ENCODE results near the gene DDX4. TPM values are rescaled to one million over a fixed set of nuclear protein-coding genes. Genes with fewer than 3 reads are reported as not detected.

DDX4 gene
- total RNA-seq, 1 experiment from 2014 or later, result not detected

DNA sequence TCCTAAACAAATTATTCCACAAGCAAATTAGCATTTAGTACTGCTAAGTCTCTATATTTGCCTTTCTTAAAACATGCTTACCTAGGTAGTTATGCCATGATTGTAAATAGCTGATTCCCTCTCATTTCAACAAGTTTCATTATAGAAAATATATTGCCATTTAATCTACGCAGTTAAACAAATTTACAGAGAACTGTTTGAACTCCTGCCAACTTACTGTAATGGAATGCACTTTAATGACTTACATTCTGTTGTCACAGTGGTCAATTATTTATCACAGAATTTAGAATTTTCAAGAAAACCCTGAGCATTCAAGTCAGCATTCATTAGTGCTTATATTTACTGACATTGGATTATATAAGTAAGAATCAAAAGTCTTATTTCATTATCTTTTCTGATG is 45.4 kb upstream of the DDX4 start:
- Histone ChIP-seq H3K4me1 (ENCODE audit: control insufficient read depth in 1 of 2, insufficient read depth in 2 of 2, low read length in 2 of 2) (no peaks in the 10 kb centered on the region), H2AFZ (ENCODE audit: low read depth, low read length, poor library complexity, severe bottlenecking) (no peak overlapping the region), H3K4me3 (replicated peaks in 1 of 2; ENCODE audit: low read depth in 1 of 2, low read length in 2 of 2) (no peak overlapping the region), H4K20me1 (ENCODE audit: insufficient read depth) (no peaks in the 10 kb centered on the region), H3K36me3 (ENCODE audit: control insufficient read depth in 1 of 2, insufficient read depth in 2 of 2, low read length in 2 of 2) (no peaks in the 10 kb centered on the region), H3K27me3 (ENCODE audit: insufficient read depth, low read length) (no peaks in the 10 kb centered on the region), H3K4me2 (ENCODE audit: low read length) (no peak overlapping the region), H3K9ac (ENCODE audit: low read length) (no peak overlapping the region), H3K9me2 (ENCODE audit: insufficient read depth) (no peaks in the 10 kb centered on the region), H3K9me3 (ENCODE audit: control insufficient read depth in 1 of 2, insufficient read depth in 1 of 2, low read depth in 1 of 2, low read length in 2 of 2) (no peaks in the 10 kb centered on the region), H3K27ac (ENCODE audit: low read depth, low read length) (no peak overlapping the region), H3K79me2 (ENCODE audit: insufficient read depth, low read length) (no peaks in the 10 kb centered on the region)
- ChIA-PET RAD21 (ENCODE audit: low non-redundant PET in 1 of 2, low total read pairs in 2 of 2, uncharacterized antibody in 2 of 2, unreplicated experiment in 2 of 2) (no interaction called here), POLR2A (interaction anchor here (0.6 kb wide), 1 partner anchor 297 kb away, joined by 4 read pairs; no protein-coding TSS in a partner anchor), CTCF (interaction anchor here (0.6 to 2.1 kb wide), 21 partner anchors 9 to 520 kb away, joined by 3 to 19 read pairs (median 4); partner anchors contain the start of gene CDC20B)
- DNase-seq (ENCODE audit: low read depth, low spot score) (no peak), ATAC-seq (no peak)
- no peak for TF ChIP-seq SIN3A (IDR thresholded peaks at IDR 0.05; ENCODE audit: low read depth)
- TF ChIP-seq, protein P1, sequence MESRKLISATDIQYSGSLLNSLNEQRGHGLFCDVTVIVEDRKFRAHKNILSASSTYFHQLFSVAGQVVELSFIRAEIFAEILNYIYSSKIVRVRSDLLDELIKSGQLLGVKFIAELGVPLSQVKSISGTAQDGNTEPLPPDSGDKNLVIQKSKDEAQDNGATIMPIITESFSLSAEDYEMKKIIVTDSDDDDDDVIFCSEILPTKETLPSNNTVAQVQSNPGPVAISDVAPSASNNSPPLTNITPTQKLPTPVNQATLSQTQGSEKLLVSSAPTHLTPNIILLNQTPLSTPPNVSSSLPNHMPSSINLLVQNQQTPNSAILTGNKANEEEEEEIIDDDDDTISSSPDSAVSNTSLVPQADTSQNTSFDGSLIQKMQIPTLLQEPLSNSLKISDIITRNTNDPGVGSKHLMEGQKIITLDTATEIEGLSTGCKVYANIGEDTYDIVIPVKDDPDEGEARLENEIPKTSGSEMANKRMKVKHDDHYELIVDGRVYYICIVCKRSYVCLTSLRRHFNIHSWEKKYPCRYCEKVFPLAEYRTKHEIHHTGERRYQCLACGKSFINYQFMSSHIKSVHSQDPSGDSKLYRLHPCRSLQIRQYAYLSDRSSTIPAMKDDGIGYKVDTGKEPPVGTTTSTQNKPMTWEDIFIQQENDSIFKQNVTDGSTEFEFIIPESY (IDR thresholded peaks at IDR 0.05; ENCODE audit: extremely low read depth, insufficient replicate concordance, low read length), result no peak
- TF ChIP-seq, protein P2, sequence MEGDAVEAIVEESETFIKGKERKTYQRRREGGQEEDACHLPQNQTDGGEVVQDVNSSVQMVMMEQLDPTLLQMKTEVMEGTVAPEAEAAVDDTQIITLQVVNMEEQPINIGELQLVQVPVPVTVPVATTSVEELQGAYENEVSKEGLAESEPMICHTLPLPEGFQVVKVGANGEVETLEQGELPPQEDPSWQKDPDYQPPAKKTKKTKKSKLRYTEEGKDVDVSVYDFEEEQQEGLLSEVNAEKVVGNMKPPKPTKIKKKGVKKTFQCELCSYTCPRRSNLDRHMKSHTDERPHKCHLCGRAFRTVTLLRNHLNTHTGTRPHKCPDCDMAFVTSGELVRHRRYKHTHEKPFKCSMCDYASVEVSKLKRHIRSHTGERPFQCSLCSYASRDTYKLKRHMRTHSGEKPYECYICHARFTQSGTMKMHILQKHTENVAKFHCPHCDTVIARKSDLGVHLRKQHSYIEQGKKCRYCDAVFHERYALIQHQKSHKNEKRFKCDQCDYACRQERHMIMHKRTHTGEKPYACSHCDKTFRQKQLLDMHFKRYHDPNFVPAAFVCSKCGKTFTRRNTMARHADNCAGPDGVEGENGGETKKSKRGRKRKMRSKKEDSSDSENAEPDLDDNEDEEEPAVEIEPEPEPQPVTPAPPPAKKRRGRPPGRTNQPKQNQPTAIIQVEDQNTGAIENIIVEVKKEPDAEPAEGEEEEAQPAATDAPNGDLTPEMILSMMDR (IDR thresholded peaks at IDR 0.05 in 2 of 3, conservative IDR thresholded peaks at IDR 0.05 in 1 of 3; ENCODE audit: borderline replicate concordance in 1 of 3, insufficient read depth in 1 of 3, low read depth in 2 of 3, low read length in 2 of 3), result no peak
- no peak for TF ChIP-seq SP1 (IDR thresholded peaks at IDR 0.05; ENCODE audit: low read depth)
- no peak for TF ChIP-seq EGR1 (IDR thresholded peaks at IDR 0.05; ENCODE audit: low read depth)
- TF ChIP-seq POLR2A (IDR thresholded peaks at IDR 0.05; ENCODE audit: borderline replicate concordance, extremely low read depth, insufficient read depth, insufficient read length), result no peak
- TF ChIP-seq, protein P3, sequence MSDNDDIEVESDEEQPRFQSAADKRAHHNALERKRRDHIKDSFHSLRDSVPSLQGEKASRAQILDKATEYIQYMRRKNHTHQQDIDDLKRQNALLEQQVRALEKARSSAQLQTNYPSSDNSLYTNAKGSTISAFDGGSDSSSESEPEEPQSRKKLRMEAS (IDR thresholded peaks at IDR 0.05), result no peak
- no peak for TF ChIP-seq EZH2 (IDR thresholded peaks at IDR 0.05)
- TF ChIP-seq, protein P4, sequence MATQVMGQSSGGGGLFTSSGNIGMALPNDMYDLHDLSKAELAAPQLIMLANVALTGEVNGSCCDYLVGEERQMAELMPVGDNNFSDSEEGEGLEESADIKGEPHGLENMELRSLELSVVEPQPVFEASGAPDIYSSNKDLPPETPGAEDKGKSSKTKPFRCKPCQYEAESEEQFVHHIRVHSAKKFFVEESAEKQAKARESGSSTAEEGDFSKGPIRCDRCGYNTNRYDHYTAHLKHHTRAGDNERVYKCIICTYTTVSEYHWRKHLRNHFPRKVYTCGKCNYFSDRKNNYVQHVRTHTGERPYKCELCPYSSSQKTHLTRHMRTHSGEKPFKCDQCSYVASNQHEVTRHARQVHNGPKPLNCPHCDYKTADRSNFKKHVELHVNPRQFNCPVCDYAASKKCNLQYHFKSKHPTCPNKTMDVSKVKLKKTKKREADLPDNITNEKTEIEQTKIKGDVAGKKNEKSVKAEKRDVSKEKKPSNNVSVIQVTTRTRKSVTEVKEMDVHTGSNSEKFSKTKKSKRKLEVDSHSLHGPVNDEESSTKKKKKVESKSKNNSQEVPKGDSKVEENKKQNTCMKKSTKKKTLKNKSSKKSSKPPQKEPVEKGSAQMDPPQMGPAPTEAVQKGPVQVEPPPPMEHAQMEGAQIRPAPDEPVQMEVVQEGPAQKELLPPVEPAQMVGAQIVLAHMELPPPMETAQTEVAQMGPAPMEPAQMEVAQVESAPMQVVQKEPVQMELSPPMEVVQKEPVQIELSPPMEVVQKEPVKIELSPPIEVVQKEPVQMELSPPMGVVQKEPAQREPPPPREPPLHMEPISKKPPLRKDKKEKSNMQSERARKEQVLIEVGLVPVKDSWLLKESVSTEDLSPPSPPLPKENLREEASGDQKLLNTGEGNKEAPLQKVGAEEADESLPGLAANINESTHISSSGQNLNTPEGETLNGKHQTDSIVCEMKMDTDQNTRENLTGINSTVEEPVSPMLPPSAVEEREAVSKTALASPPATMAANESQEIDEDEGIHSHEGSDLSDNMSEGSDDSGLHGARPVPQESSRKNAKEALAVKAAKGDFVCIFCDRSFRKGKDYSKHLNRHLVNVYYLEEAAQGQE (IDR thresholded peaks at IDR 0.05; ENCODE audit: low read depth), result no peak
- TF ChIP-seq RAD21 (IDR thresholded peaks at IDR 0.05; ENCODE audit: low read depth), result no peak
- no peak for TF ChIP-seq ZNF274 (IDR thresholded peaks at IDR 0.05; ENCODE audit: low read depth, low read length)
- no TSS peak for BruUV-seq (replicated peaks)
- intact Hi-C loops (cut with micrococcal nuclease), result loop anchor here (1.0 to 5.0 kb wide), 2 partner anchors 230 to 285 kb away; no protein-coding TSS in a partner anchor

Measured in HCT116 (cell line).